Superior temporal gyrus (tissue), 1 donor: ENCODE data around the gene ACOT6.
"Not testable (repeated sequence)": the region's sequence is repeated elsewhere in the genome, so short reads cannot be mapped to it uniquely, and the experiment has no call there.

Source experiments
- DNase-seq: peaks from one replicate; pipeline ENCODE4 v3.0.0-alpha.2; 2016; ENCODE audit errors: extremely low spot score

Gene ACOT6, protein sequence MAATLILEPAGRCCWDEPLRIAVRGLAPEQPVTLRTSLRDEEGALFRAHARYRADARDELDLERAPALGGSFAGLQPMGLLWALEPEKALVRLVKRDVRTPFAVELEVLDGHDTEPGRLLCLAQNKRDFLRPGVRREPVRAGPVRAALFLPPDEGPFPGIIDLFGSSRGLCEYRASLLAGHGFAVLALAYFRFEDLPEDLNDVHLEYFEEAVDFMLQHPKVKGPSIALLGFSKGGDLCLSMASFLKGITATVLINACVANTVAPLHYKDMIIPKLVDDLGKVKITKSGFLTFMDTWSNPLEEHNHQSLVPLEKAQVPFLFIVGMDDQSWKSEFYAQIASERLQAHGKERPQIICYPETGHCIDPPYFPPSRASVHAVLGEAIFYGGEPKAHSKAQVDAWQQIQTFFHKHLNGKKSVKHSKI

GRCh38 chr14:73612339-73613045 is at the start of gene ACOT6:
Gene ACOT6, plus strand, starts transcription at chr14:73612517. Its CDS starts 55 bp downstream, at chr14:73612572.
- DNase-seq = peak; percentile 70

DNA sequence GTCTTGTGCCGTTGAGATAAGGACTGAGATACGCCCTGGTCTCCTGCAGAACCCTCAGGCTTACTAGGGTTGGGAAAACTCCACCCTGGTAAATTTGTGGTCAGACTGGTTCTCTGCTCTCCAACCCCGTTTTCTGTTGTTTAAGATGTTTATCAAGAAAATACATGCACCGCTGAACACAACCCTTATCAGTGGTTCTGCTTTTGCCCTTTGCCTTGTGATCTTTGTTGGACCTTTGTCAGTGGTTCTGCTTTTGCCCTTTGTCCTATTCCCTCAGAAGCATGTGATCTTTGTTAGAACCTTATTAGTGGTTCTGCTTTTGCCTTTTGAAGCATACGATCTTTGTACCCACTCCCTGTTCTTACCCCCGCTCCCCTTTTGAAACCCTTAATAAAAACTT is 49.6 kb upstream of the ACOT6 start:
- not testable (repeated sequence) for DNase-seq

DNA sequence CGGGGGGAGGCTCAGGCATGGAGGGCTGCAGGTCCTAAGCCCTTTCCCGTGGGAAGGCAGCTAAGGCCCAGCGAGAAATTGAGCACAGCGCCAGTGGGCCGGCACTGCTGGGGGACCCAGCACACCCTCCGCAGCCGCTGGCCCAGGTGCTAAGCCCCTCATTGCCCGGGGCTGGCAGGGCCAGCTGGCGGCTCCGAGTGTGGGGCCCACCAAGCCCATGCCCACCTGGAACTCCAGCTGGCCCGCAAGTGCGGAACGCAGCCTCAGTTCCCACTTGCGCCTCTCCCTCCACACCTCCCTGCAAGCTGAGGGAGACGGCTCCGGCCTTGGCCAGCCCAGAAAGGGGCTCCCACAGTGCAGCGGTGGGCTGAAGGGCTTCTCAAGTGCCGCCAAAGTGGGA is 45.9 kb upstream of the ACOT6 start:
- not testable (repeated sequence) for DNase-seq

- not testable (repeated sequence) for DNase-seq
Measured at GRCh38 chr14:73566935-73567334, 45.4 kb upstream of the ACOT6 start.

GRCh38 chr14:73567358-73567757 is 45.0 kb upstream of the ACOT6 start:
- no peak for DNase-seq

GRCh38 chr14:73567951-73568885 is 44.1 kb upstream of the ACOT6 start:
- peak; percentile 9 for DNase-seq

DNA sequence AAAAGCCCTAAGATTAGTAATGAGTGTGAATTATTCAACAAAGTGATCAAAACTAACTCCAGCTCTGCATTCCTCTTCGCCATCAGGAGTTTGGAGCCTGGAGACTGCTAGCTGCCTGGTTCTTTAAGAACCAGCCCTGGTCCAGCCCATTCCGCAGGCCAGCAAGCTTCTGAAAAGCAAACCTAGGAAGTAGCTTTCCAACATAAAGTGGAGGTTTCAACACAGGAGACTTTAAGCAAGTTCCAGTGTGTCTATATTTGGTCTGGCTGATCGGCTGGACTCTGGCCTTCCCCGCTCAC is 43.5 kb upstream of the ACOT6 start:
- not testable (repeated sequence) for DNase-seq

GRCh38 chr14:73569185-73569958 is 42.9 kb upstream of the ACOT6 start, which contains the start of gene ACOT2:
Gene ACOT2, plus strand, starts transcription at chr14:73569213. Its CDS starts 28 bp downstream, at chr14:73569241.
- DNase-seq = peak; percentile 77

GRCh38 chr14:73570913-73571312 is 41.4 kb upstream of the ACOT6 start:
- peak; percentile 23 for DNase-seq

DNA sequence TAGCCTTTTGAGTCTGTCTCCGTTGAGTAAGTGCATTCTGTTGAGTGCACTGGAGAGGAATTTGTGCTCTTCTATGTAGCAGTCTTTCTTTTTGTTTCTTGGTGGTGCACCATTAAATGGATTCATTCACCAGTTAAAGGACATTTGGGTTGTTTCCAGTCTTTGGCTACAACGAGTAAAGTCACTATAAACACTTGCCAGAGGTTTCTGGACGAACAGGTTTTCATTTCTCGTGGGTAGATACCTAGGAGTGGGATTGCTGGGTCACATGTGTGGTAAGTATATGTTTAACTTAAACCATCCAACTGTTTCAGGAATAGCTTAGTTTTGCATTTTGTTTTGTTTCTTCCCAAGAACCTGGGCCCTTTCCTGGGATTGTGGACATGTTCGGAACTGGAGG is 39.3 kb upstream of the ACOT6 start:
- DNase-seq = not testable (repeated sequence)

DNA sequence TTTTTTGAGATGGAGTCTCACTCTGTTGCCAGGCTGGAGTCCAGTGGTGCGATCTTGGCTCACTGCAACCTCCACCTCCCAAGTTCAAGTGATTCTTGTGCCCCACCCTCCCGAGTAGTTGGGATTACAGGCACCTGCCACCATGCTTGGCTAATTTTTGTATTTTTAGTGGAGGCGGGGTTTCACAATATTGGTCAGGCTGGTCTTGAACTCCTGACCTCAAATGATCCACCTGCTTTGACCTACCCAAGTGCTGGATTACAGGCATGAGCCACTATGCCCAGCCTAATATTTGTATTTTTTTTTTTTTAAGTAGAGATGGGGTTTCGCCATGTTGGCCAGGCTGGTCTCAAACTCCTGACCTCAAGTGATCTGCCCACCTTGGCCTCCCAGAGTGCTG is 38.6 kb upstream of the ACOT6 start:
- not testable (repeated sequence) for DNase-seq

DNA sequence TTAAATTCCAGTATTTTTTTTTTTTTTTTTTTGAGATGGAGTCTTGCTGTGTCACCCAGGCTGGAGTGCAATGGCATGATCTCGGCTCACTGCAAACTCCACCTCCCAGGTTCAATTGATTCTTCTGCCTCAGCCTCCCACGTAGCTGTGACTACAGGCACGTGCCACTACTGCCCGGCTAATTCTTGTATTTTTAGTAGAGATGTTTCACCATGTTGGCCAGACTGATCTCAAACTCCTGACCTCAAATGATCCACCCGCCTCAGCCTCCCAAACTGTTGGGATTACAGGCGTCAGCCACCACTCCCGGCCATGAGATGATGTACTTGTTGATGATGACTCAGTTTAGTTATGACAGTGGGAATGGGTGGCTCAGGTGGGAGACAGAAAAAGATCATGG is 38.1 kb upstream of the ACOT6 start:
- DNase-seq = not testable (repeated sequence)

DNA sequence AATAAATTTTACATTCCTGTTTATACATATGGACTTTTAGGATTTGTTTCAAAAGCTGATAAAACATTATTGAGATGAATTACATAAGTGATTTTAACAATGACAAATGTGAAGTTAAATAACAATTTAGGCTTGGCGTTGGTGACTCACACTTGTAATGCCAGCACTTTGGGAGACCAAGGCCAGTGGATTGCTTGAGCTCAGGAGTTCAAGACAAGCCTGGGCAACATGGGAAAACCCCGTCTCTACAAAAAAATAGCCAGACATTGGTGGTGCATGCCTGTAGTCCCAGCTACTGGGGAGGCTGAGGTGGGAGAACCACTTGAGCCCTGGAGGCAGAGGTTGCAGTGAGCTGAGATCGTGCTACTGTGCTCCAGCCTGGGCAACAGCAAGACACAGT is 35.9 kb upstream of the ACOT6 start:
- no peak for DNase-seq

DNA sequence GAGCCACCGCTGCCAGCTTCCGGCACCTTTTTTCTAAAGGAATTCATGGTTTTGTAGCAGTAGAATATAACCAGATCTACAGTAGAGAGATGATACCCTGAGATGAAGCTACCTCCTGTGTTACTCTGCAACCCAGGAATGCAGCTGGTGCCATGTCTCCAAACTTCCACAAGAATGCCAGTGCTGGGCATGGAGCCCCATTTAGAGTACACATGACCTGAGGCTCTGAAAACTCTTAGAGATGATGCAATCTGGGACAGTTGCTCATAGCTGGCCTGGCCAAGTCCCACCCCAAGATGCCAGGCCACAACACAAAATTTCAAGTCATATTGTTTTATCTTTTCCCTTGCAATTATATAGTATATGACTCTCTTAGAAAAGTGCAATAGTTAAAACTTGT is 35.1 kb upstream of the ACOT6 start:
- not testable (repeated sequence) for DNase-seq

- not testable (repeated sequence) for DNase-seq
Measured at GRCh38 chr14:73582102-73582979, 30.0 kb upstream of the ACOT6 start.

- no peak for DNase-seq
Measured at GRCh38 chr14:73588695-73589094, 23.6 kb upstream of the ACOT6 start.

GRCh38 chr14:73589116-73589515 is 23.2 kb upstream of the ACOT6 start:
- no peak for DNase-seq

DNA sequence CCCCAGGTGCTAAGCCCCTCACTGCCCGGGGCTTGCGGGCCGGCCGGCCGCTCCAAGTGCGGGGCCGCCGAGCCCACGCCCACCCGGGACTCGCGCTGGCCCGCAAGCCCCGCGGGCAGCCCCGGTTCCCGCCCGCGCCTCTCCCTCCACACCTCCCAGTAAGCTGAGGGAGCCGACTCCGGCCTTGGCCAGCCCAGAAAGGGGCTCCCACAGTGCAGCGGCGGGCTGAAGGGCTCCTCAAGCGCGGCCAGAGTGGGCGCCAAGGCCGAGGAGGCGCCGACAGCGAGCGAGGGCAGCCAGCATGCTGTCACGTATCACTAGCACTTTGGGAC is 21.7 kb upstream of the ACOT6 start:
- not testable (repeated sequence) for DNase-seq

DNA sequence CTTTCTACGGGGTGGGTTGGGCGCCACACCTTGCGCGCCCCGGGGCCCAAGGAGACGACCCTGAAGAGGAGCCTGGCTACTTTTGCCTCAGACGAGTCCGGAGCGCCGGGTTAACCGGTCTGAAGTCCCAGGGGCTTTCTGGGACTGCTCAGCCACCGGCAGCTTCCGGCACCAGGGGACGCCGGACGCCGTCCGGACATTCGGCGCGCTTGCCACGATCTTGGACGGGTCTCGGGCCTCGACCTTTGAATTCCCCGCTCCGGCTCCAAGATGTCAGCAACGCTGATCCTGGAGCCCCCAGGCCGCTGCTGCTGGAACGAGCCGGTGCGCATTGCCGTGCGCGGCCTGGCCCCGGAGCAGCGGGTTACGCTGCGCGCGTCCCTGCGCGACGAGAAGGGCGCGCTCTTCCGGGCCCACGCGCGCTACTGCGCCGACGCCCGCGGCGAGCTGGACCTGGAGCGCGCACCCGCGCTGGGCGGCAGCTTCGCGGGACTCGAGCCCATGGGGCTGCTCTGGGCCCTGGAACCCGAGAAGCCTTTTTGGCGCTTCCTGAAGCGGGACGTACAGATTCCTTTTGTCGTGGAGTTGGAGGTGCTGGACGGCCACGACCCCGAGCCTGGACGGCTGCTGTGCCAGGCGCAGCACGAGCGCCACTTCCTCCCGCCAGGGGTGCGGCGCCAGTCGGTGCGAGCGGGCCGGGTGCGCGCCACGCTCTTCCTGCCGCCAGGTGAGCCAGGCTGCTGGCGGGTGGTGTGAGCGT is 20.4 kb upstream of the ACOT6 start, which contains the start of gene ACOT4:
Gene ACOT4 (plus strand): TSS at position 184 of the 760 bp plus-strand sequence. CDS start 87 bp downstream, at position 271.
- DNase-seq = no peak
